Trophoblast cell (in vitro differentiated cells and primary cell): ENCODE results near the gene TTLL6.

Source experiments
- DNase-seq, 2 donors: peaks; one replicate each; pipeline ENCODE4 v3.0.0-alpha.2; 2016
- H2AFZ ChIP-seq: 2 replicates; pipeline ENCODE4 v1.6.1; 2013; ENCODE audit warnings: low read length, moderate library complexity, mild to moderate bottlenecking; ENCODE audit not compliant: insufficient read depth, poor library complexity
- H2AK5ac ChIP-seq: 2 replicates; pipeline ENCODE4 v1.6.1; 2013; ENCODE audit warnings: mild to moderate bottlenecking, low read length
- H2BK120ac ChIP-seq: 2 replicates; pipeline ENCODE4 v1.6.1; 2013; ENCODE audit warnings: low read length, mild to moderate bottlenecking, moderate library complexity; ENCODE audit not compliant: insufficient read depth, poor library complexity
- H2BK12ac ChIP-seq: 2 replicates; pipeline ENCODE4 v1.6.1; 2013; ENCODE audit warnings: mild to moderate bottlenecking, low read length, moderate library complexity
- H2BK5ac ChIP-seq: 2 replicates; pipeline ENCODE4 v1.6.1; 2013; ENCODE audit warnings: low read length, low read depth, moderate library complexity, mild to moderate bottlenecking; ENCODE audit not compliant: poor library complexity
- H3K14ac ChIP-seq: 2 replicates; pipeline ENCODE4 v1.6.1; 2013; ENCODE audit warnings: mild to moderate bottlenecking, low read length
- H3K18ac ChIP-seq: 2 replicates; pipeline ENCODE4 v1.6.1; 2013; ENCODE audit warnings: mild to moderate bottlenecking, low read length
- H3K23ac ChIP-seq: 2 replicates; pipeline ENCODE4 v1.6.1; 2013; ENCODE audit warnings: low read length
- H3K27ac ChIP-seq: 2 replicates; pipeline ENCODE4 v1.5.1; 2013; ENCODE audit warnings: low read depth, mild to moderate bottlenecking, inconsistent platforms, low read length, moderate library complexity
- H3K27me3 ChIP-seq: 2 replicates; pipeline ENCODE4 v1.6.1; 2013; ENCODE audit warnings: inconsistent platforms, mild to moderate bottlenecking, low read length, moderate library complexity; ENCODE audit not compliant: insufficient read depth
- H3K36me3 ChIP-seq, 2 experiments: 1 replicate in 1 of 2; 2 replicates in 1 of 2; pipeline ENCODE4 v1.6.1; 2013; ENCODE audit warnings: low read length in 2 of 2, mild to moderate bottlenecking in 2 of 2, moderate library complexity in 1 of 2; ENCODE audit not compliant: insufficient read depth in 2 of 2, control insufficient read depth in 1 of 2
- H3K4ac ChIP-seq: 2 replicates; pipeline ENCODE4 v1.6.1; 2013; ENCODE audit warnings: low read depth, mild to moderate bottlenecking, low read length, moderate library complexity
- H3K4me1 ChIP-seq, 2 experiments: 1 replicate in 1 of 2; 2 replicates in 1 of 2; pipeline ENCODE4 v1.6.1; 2013; ENCODE audit warnings: low read length in 2 of 2, mild to moderate bottlenecking in 2 of 2, moderate library complexity in 1 of 2; ENCODE audit not compliant: insufficient read depth in 2 of 2, control insufficient read depth in 1 of 2
- H3K4me2 ChIP-seq: 2 replicates; pipeline ENCODE4 v1.6.1; 2013; ENCODE audit warnings: inconsistent platforms, mild to moderate bottlenecking, low read length, moderate library complexity
- H3K4me3 ChIP-seq: 2 replicates; pipeline ENCODE4 v1.5.1; 2013; ENCODE audit warnings: mild to moderate bottlenecking, low read depth, low read length, inconsistent platforms
- H3K79me1 ChIP-seq: one replicate; pipeline ENCODE4 v1.6.1; 2013; ENCODE audit warnings: low read length
- H3K79me2 ChIP-seq: 2 replicates; pipeline ENCODE4 v1.6.1; 2013; ENCODE audit warnings: low read length, mild to moderate bottlenecking; ENCODE audit not compliant: control insufficient read depth, insufficient read depth, poor library complexity
- H3K9ac ChIP-seq: 2 replicates; pipeline ENCODE4 v1.6.1; 2013; ENCODE audit warnings: mild to moderate bottlenecking, low read length
- H3K9me3 ChIP-seq: 2 replicates; pipeline ENCODE4 v1.6.1; 2013; ENCODE audit warnings: low read depth, mild to moderate bottlenecking, control low read depth, inconsistent platforms, low read length; ENCODE audit not compliant: insufficient read depth
- H4K12ac ChIP-seq: 2 replicates; pipeline ENCODE4 v1.6.1; 2013; ENCODE audit warnings: low read depth, mild to moderate bottlenecking, low read length, moderate library complexity
- H4K8ac ChIP-seq: 2 replicates; pipeline ENCODE4 v1.6.1; 2013; ENCODE audit warnings: low read depth, mild to moderate bottlenecking, low read length, moderate library complexity
- H4K91ac ChIP-seq: one replicate; pipeline ENCODE4 v1.6.1; 2013; ENCODE audit warnings: low read depth, mild to moderate bottlenecking, low read length, moderate library complexity
- WGBS: extraction: QIAGEN DNeasy Blood & Tissue Kit; methylation state at CpG from one replicate; pipeline ENCODE4 v1.1.7; 2013; ENCODE audit warnings: missing lambda C conversion rate; ENCODE audit not compliant: insufficient read length, insufficient coverage; ENCODE audit errors: extremely low coverage; 5-methylcytosine and 5-hydroxymethylcytosine counted together

TTLL6 gene

DNA sequence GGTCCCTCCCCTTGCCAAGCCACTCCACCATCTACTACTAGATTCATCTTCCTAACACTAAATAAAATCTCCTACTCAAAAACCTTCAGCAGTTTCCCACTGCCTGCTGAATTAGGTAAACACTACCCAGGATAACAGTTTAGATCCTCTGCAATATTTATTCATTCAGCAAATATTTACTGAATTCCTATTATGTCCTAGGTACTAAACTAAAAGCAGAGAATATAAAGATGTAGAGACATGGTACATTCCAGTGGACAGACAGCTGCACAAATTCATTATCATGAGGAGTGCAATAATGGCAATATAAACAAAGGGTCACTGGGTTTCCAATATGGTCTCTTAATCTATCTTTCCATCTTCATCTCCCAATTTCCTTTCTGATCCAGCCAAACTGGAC lies 57.7 kb downstream of the TTLL6 start:
- no peak for DNase-seq
- no peak overlapping the region for H2BK5ac ChIP-seq
- H3K4me2 ChIP-seq, result no peak overlapping the region
- H3K23ac ChIP-seq, result no peak overlapping the region
- no peak overlapping the region for H3K27ac ChIP-seq
- H3K18ac ChIP-seq, result no peak overlapping the region
- no peak overlapping the region for H2BK12ac ChIP-seq
- no peak overlapping the region for H2AFZ ChIP-seq
- no peaks in the 10 kb centered on the region for H3K36me3 ChIP-seq
- H2BK120ac ChIP-seq, result no peak overlapping the region
- no peak overlapping the region for H3K14ac ChIP-seq
- H4K12ac ChIP-seq, result no peak overlapping the region
- H3K4ac ChIP-seq, result no peak overlapping the region
- no peak overlapping the region for H2AK5ac ChIP-seq
- H4K8ac ChIP-seq, result no peak overlapping the region
- no peak overlapping the region for H4K91ac ChIP-seq
- peaks cover 32% of the 10 kb centered on the region for H3K27me3 ChIP-seq
- H3K9me3 ChIP-seq, result peaks cover 4% of the 10 kb centered on the region
- peaks cover 0 to 2% of the 10 kb centered on the region in 2 experiments for H3K4me1 ChIP-seq
- no peak overlapping the region for H3K9ac ChIP-seq
- no peaks in the 10 kb centered on the region for H3K79me2 ChIP-seq
- H3K79me1 ChIP-seq, result no peaks in the 10 kb centered on the region
- H3K4me3 ChIP-seq, result no peak overlapping the region

DNA sequence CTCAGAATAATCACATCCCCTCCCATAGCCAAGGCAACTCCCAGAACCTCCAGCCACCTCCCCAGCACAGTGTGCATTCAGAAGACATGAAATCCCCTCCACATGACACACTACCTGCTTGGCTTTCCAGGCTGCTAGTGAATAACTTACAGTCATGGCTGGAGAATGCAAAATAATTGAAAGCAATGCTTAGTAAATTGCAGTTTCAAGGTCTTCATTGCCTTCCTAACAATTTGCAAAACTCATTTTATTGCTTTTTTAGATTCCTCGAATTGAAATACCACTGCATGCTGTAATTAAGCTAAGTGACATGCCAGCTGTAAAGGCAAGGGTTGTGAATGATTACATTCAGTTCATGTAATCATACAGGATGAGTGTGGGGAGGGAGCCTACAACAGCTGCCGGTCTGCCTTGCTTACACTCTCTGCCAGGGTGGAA lies 59.5 kb downstream of the TTLL6 start:
- no peak overlapping the region for H2BK12ac ChIP-seq
- no peak overlapping the region for H4K12ac ChIP-seq
- WGBS, result no CpG with 5 or more reads among the region's 2 CpGs

DNA sequence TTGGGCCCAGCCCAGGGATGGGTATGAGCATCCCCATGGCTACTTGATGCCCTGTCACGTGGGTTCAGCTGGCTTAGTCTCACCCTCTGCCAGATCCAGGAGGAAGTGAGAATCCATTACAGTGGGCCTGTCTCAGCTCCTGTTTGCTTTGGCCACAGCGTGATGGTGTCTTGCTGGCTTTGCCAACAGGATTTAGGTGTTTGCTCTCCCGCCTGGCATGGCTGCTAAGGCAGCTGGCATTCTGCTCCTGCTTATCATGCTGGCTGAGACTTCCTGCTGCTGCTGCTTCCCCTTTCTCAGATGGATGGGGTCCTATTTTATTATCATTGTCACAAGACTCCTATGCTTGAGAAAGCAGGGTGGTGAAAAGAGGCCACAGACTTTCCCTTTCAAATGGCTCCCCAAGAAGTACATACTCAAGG lies 60.2 kb downstream of the TTLL6 start:
- no peak overlapping the region for H3K4ac ChIP-seq
- no peak overlapping the region for H2BK5ac ChIP-seq
- H3K9ac ChIP-seq, result no peak overlapping the region
- no peaks in the 10 kb centered on the region for H3K79me2 ChIP-seq
- no peak overlapping the region for H3K4me2 ChIP-seq
- H2BK120ac ChIP-seq, result no peak overlapping the region
- H2BK12ac ChIP-seq, result no peak overlapping the region
- no peaks in the 10 kb centered on the region for H3K79me1 ChIP-seq
- no CpG with 5 or more reads among the region's 3 CpGs for WGBS
- H3K4me1 ChIP-seq, result peaks cover 0 to 2% of the 10 kb centered on the region in 2 experiments
- H3K23ac ChIP-seq, result no peak overlapping the region
- peaks cover 57% of the 10 kb centered on the region for H3K27me3 ChIP-seq
- no peak overlapping the region for H4K12ac ChIP-seq
- H3K27ac ChIP-seq, result no peak overlapping the region
- no peak overlapping the region for H2AFZ ChIP-seq
- H3K36me3 ChIP-seq, result no peaks in the 10 kb centered on the region
- no peak overlapping the region for H2AK5ac ChIP-seq
- H3K4me3 ChIP-seq, result no peak overlapping the region
- no peak overlapping the region for H4K91ac ChIP-seq
- H3K18ac ChIP-seq, result no peak overlapping the region
- H3K9me3 ChIP-seq, result peaks cover 6% of the 10 kb centered on the region
- DNase-seq, result no peak
- H3K14ac ChIP-seq, result no peak overlapping the region
- H4K8ac ChIP-seq, result no peak overlapping the region

More for the DNA sequence above, 59.5 kb downstream of the TTLL6 start:
- H3K79me2 ChIP-seq, result no peaks in the 10 kb centered on the region
- no peak overlapping the region for H3K9ac ChIP-seq
- H3K4me1 ChIP-seq, result peaks cover 0 to 2% of the 10 kb centered on the region in 2 experiments
- H3K4me2 ChIP-seq, result no peak overlapping the region
- no peak overlapping the region for H3K14ac ChIP-seq
- H4K91ac ChIP-seq, result no peak overlapping the region
- H2BK5ac ChIP-seq, result no peak overlapping the region
- H3K4me3 ChIP-seq, result no peak overlapping the region
- no peak overlapping the region for H4K8ac ChIP-seq
- no peaks in the 10 kb centered on the region for H3K79me1 ChIP-seq
- peaks cover 4% of the 10 kb centered on the region for H3K9me3 ChIP-seq
- H3K36me3 ChIP-seq, result no peaks in the 10 kb centered on the region
- no peak overlapping the region for H3K23ac ChIP-seq
- no peak overlapping the region for H2AK5ac ChIP-seq
- no peak overlapping the region for H3K27ac ChIP-seq
- H3K4ac ChIP-seq, result no peak overlapping the region
- peak in 1 of 2 donors; percentile 8 for DNase-seq
- H3K18ac ChIP-seq, result no peak overlapping the region
- H3K27me3 ChIP-seq, result peaks cover 50% of the 10 kb centered on the region
- H2BK120ac ChIP-seq, result no peak overlapping the region
- H2AFZ ChIP-seq, result no peak overlapping the region

DNA sequence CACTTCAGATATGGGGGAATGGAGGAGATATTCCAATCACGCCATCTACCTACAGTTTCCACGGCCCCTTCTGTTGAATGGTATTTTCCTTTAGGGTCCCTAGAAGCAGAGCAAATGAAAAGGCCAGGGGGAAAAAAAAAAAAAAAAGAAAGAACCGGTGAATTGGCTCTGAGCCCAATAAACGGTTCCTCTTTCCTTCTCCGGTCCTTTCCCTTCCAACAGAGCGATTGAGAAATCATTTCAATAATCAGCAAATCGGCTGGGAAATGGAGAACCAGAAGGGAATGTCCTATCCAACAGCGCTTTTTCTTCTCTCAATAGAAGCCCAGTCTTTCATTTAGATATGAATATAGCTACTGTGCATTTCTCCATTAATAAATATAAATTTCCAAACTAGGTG lies 61.7 kb downstream of the TTLL6 start:
- no peak overlapping the region for H3K4me2 ChIP-seq
- WGBS, result no CpG with 5 or more reads among the region's 8 CpGs
- H3K79me1 ChIP-seq, result no peaks in the 10 kb centered on the region
- H3K27me3 ChIP-seq, result peaks cover 70% of the 10 kb centered on the region
- no peak overlapping the region for H3K18ac ChIP-seq
- no peak for DNase-seq
- no peak overlapping the region for H2BK120ac ChIP-seq
- H3K36me3 ChIP-seq, result no peaks in the 10 kb centered on the region
- no peak overlapping the region for H4K12ac ChIP-seq
- H2AFZ ChIP-seq, result no peak overlapping the region
- H2BK5ac ChIP-seq, result no peak overlapping the region
- H4K8ac ChIP-seq, result no peak overlapping the region
- H2BK12ac ChIP-seq, result no peak overlapping the region
- peaks cover 0 to 2% of the 10 kb centered on the region in 2 experiments for H3K4me1 ChIP-seq
- no peak overlapping the region for H2AK5ac ChIP-seq
- H3K23ac ChIP-seq, result no peak overlapping the region
- H3K27ac ChIP-seq, result no peak overlapping the region
- no peak overlapping the region for H3K4ac ChIP-seq
- H3K79me2 ChIP-seq, result no peaks in the 10 kb centered on the region
- no peak overlapping the region for H3K9ac ChIP-seq
- H3K14ac ChIP-seq, result no peak overlapping the region
- no peak overlapping the region for H4K91ac ChIP-seq
- H3K9me3 ChIP-seq, result peaks cover 7% of the 10 kb centered on the region
- no peak overlapping the region for H3K4me3 ChIP-seq
